GM23248 (cell line): Measurements from ENCODE around the gene CCDC141. TPM values are rescaled to one million over a fixed set of nuclear protein-coding genes. Genes with fewer than 3 reads are reported as not detected.

ENCODE experiments used
- DNase-seq: peaks from one replicate; pipeline ENCODE4 v3.0.0-alpha.2; 2015
- H2AFZ ChIP-seq: fragments of 200-600 bp; sonication (generic); 2 replicates; pipeline ENCODE4 v1.6.1; 2016; ENCODE audit warnings: antibody characterized with exemption
- H3F3A ChIP-seq: fragments of 200-600 bp; sonication (generic); 2 replicates; pipeline ENCODE4 v1.6.1; 2016; ENCODE audit warnings: mild to moderate bottlenecking, antibody characterized with exemption, mixed run types; ENCODE audit not compliant: insufficient read depth
- H3K27ac ChIP-seq: fragments of 200-600 bp; sonication (generic); 2 replicates; pipeline ENCODE4 v1.5.1; 2016; ENCODE audit warnings: mild to moderate bottlenecking
- H3K27me3 ChIP-seq: fragments of 200-600 bp; sonication (generic); replicated peaks from 2 replicates; pipeline ENCODE4 v1.6.1; 2016; ENCODE audit warnings: mild to moderate bottlenecking; ENCODE audit not compliant: insufficient read depth
- H3K36me3 ChIP-seq: fragments of 200-600 bp; sonication (generic); 2 replicates; pipeline ENCODE4 v1.6.1; 2016; ENCODE audit warnings: low read depth, mild to moderate bottlenecking
- H3K4me1 ChIP-seq: fragments of 200-600 bp; sonication (generic); 2 replicates; pipeline ENCODE4 v1.6.1; 2016; ENCODE audit warnings: mild to moderate bottlenecking; ENCODE audit not compliant: insufficient read depth
- H3K4me2 ChIP-seq: fragments of 200-600 bp; sonication (generic); one replicate; pipeline ENCODE4 v1.6.1; 2016; ENCODE audit warnings: mild to moderate bottlenecking; ENCODE audit not compliant: unreplicated experiment
- H3K4me3 ChIP-seq: fragments of 200-600 bp; sonication (generic); 2 replicates; pipeline ENCODE4 v1.5.1; 2016; ENCODE audit warnings: mild to moderate bottlenecking
- H3K79me2 ChIP-seq: fragments of 200-600 bp; sonication (generic); 2 replicates; pipeline ENCODE4 v1.6.1; 2016; ENCODE audit warnings: mild to moderate bottlenecking; ENCODE audit not compliant: insufficient read depth
- H3K9ac ChIP-seq: fragments of 200-600 bp; sonication (generic); 2 replicates; pipeline ENCODE4 v1.6.1; 2016; ENCODE audit warnings: mild to moderate bottlenecking
- H3K9me2 ChIP-seq: fragments of 200-600 bp; sonication (generic); 2 replicates; pipeline ENCODE4 v1.6.1; 2016; ENCODE audit warnings: mixed run types, mild to moderate bottlenecking, moderate library complexity; ENCODE audit not compliant: insufficient read depth
- H3K9me3 ChIP-seq: fragments of 200-600 bp; sonication (generic); one replicate; pipeline ENCODE4 v1.6.1; 2017; ENCODE audit warnings: low read depth
- H4K20me1 ChIP-seq: fragments of 200-600 bp; sonication (generic); 2 replicates; pipeline ENCODE4 v1.6.0; 2016; ENCODE audit not compliant: insufficient read depth
- EZH2 ChIP-seq: fragments of 200-600 bp; sonication (generic); IDR thresholded peaks from 2 replicates; pipeline ENCODE4 v1.6.1; 2018; ENCODE audit warnings: antibody characterized with exemption, mild to moderate bottlenecking; ENCODE audit not compliant: insufficient read depth, poor library complexity, severe bottlenecking
- EZH2phosphoT487 ChIP-seq: fragments of 200-600 bp; sonication (generic); IDR thresholded peaks from 2 replicates; pipeline ENCODE4 v1.6.1; 2018; ENCODE audit warnings: antibody characterized with exemption, moderate library complexity, mild to moderate bottlenecking, low read depth; ENCODE audit not compliant: insufficient read depth
- WGBS, 2 experiments: methylation state at CpG; one replicate each; pipeline ENCODE4 v1.1.6; 2015 to 2017; ENCODE audit warnings: low lambda C conversion rate in 2 of 2, low coverage in 1 of 2; ENCODE audit errors: missing lambda C conversion rate in 2 of 2; 5-methylcytosine and 5-hydroxymethylcytosine counted together
- in situ Hi-C: fragments of 300-500 bp; cut with MboI; formaldehyde crosslinking; loops from 2 replicates; pipeline ENCODE4 v1.15.0; 2020
- polyA plus RNA-seq: library from polyadenylated mRNA; unstranded; fragments of >200 nt; fragmentation: Nextera tagmentation; extraction: Ambion mirVana; gene quantifications from 2 replicates; pipeline ENCODE4 v1.2.1, GENCODE V29; 2016
- total RNA-seq: library from RNA; depleted of rRNA; stranded (reverse); fragments of >200 nt; shearing (Covaris generic); gene quantifications from 2 replicates; pipeline ENCODE4 v1.2.3, GENCODE V29; 2014

The CCDC141 gene
- total and polyA plus RNA-seq, 2 experiments from 2014 or later = not detected

DNA sequence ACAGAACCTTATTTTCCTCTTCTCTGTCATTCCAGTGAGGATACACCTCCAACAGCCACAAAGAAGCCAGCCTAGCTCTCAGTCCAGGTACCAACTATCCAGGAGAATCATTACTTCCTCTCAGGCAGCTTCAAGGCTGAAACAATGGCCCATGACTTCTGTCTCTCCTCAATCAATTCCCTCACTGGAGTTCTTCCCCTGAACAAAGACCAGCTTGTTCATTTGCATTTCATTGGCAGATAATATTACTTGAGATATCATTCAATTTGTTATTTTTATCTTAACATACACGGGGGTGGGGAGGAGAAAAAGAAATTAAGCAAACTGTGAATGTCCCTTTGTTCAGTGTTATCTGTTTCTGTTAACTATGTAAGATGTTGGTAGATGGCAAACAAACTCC is 44.0 kb downstream of the CCDC141 start:
- no peaks in the 10 kb centered on the region for H3F3A ChIP-seq
- no peaks in the 10 kb centered on the region for H4K20me1 ChIP-seq
- H2AFZ ChIP-seq = no peak overlapping the region
- no peaks in the 10 kb centered on the region for H3K79me2 ChIP-seq
- TF ChIP-seq EZH2 = no peak
- no peak for TF ChIP-seq EZH2phosphoT487
- WGBS, 2 experiments = 11 to 16% methylated on average over 1 of the region's 1 CpG
- H3K4me1 ChIP-seq = no peaks in the 10 kb centered on the region
- no peaks in the 10 kb centered on the region for H3K36me3 ChIP-seq
- in situ Hi-C loops = no loop called here
- no peaks in the 10 kb centered on the region for H3K9me2 ChIP-seq
- no peak overlapping the region for H3K9ac ChIP-seq
- H3K27ac ChIP-seq = no peak overlapping the region
- no peak overlapping the region for H3K4me3 ChIP-seq
- no peaks in the 10 kb centered on the region for H3K27me3 ChIP-seq
- H3K9me3 ChIP-seq = no peaks in the 10 kb centered on the region
- H3K4me2 ChIP-seq = no peak overlapping the region
- no peak for DNase-seq

DNA sequence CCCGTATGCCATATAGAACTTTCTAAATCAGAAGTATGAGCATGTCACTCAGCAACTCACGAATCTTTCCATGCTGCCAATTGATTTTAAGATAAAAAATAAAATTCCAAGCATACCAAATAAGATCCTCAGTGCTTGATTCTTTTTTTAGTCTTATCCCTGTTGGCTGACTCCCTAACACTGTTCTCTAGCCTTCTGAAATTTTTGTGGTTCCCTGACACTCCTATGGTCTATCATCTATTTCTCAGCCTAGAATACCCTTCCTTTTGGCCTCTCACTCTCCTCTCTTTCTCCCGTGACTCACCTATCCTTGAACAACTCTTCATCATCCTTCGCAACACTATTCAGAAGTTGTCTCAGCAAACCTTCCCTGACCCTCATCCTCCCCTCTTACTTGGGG is 50.5 kb downstream of the CCDC141 start:
- no peaks in the 10 kb centered on the region for H4K20me1 ChIP-seq
- no peaks in the 10 kb centered on the region for H3K4me1 ChIP-seq
- no peak overlapping the region for H2AFZ ChIP-seq
- no peak overlapping the region for H3K4me2 ChIP-seq
- TF ChIP-seq EZH2 (no peak), EZH2phosphoT487 (no peak)
- DNase-seq = no peak
- in situ Hi-C loops = no loop called here
- H3K9me2 ChIP-seq = no peaks in the 10 kb centered on the region
- H3K4me3 ChIP-seq = no peak overlapping the region
- H3K9me3 ChIP-seq = no peaks in the 10 kb centered on the region
- no peaks in the 10 kb centered on the region for H3K36me3 ChIP-seq
- H3K27ac ChIP-seq = no peak overlapping the region
- no peaks in the 10 kb centered on the region for H3K79me2 ChIP-seq
- WGBS, 2 experiments = 45 to 53% methylated on average over 4 of the region's 4 CpGs
- no peaks in the 10 kb centered on the region for H3F3A ChIP-seq
- no peaks in the 10 kb centered on the region for H3K27me3 ChIP-seq
- no peak overlapping the region for H3K9ac ChIP-seq

DNA sequence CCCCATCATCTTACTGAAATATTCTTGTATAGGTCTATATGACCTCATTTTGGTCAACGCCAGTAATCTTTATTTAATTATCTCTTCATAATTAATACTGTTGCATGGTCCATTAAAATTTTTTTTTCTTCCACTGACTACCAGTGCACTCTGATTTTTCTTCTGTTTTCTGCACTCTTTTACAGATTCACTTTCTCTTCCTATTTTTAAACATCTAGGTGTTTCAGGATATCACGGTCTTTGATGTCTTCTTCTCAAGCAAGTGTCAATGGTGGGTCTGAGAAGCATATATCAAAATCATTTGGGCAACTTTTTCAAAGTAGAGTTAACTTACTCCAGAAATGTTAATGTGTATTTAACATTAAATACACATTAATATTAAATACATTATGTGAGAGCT is 51.4 kb downstream of the CCDC141 start:
- Histone ChIP-seq H3F3A (no peaks in the 10 kb centered on the region), H3K4me1 (no peaks in the 10 kb centered on the region), H3K9ac (no peak overlapping the region), H3K27ac (no peak overlapping the region), H4K20me1 (no peaks in the 10 kb centered on the region), H3K27me3 (no peaks in the 10 kb centered on the region), H3K9me3 (no peaks in the 10 kb centered on the region), H3K9me2 (no peaks in the 10 kb centered on the region), H3K4me2 (no peak overlapping the region), H2AFZ (no peak overlapping the region), H3K79me2 (no peaks in the 10 kb centered on the region), H3K36me3 (no peaks in the 10 kb centered on the region), H3K4me3 (no peak overlapping the region)
- WGBS, 2 experiments = 33 to 44% methylated on average over 2 of the region's 2 CpGs
- in situ Hi-C loops = no loop called here
- TF ChIP-seq EZH2phosphoT487 (no peak), EZH2 (no peak)
- DNase-seq = no peak

DNA sequence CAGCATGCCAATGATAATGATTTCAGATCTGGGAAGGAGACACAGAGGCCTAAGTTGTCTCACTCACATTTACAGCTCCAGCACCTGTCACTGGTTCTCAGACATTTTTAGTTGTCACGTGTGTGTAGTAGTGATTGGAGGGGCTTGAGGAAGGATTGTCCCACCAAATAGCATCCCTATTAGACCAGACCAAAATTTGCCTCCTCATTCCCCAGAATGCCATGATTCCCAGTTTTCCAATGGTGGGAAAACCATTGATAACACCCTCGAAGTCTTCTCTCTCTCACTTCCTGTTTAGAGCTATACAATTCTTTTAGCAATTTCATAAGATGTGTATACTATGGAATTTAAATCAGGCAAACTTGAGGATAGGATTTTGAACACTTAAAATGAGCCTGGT is 52.5 kb downstream of the CCDC141 start:
- H3K9ac ChIP-seq = no peak overlapping the region
- 13 to 17% methylated on average over 2 of the region's 2 CpGs for WGBS, 2 experiments
- no peaks in the 10 kb centered on the region for H3F3A ChIP-seq
- no peaks in the 10 kb centered on the region for H3K27me3 ChIP-seq
- no peaks in the 10 kb centered on the region for H3K4me1 ChIP-seq
- H3K9me3 ChIP-seq = no peaks in the 10 kb centered on the region
- H3K79me2 ChIP-seq = no peaks in the 10 kb centered on the region
- no peaks in the 10 kb centered on the region for H3K36me3 ChIP-seq
- no peaks in the 10 kb centered on the region for H3K9me2 ChIP-seq
- no peak overlapping the region for H3K4me3 ChIP-seq
- H3K27ac ChIP-seq = no peak overlapping the region
- TF ChIP-seq EZH2 (no peak), EZH2phosphoT487 (no peak)
- no peak for DNase-seq
- no peaks in the 10 kb centered on the region for H4K20me1 ChIP-seq
- no peak overlapping the region for H2AFZ ChIP-seq
- H3K4me2 ChIP-seq = no peak overlapping the region
- in situ Hi-C loops = no loop called here

DNA sequence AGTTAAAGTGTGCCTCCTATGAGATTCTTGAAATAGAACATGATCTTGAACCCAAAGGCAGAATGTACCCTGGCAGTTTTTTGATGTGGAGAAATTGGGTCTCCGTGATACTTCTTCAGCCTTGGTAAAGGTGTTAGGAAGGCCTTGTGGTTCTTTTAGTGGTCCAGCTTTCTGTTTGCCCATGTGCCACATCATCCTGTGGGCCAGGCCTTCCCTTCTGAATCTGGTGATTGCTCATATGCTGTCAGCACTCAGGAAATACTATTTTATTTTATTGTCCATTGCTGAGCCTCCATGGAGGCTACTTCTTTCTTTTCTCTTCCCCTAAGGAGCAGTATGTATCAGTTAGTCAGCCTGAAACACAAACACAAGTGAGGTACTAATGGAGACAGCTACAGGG is 52.9 kb downstream of the CCDC141 start:
- H3F3A ChIP-seq = no peaks in the 10 kb centered on the region
- 24 to 31% methylated on average over 1 of the region's 1 CpG for WGBS, 2 experiments
- no peaks in the 10 kb centered on the region for H4K20me1 ChIP-seq
- no peaks in the 10 kb centered on the region for H3K9me3 ChIP-seq
- H3K27me3 ChIP-seq = no peaks in the 10 kb centered on the region
- no peak overlapping the region for H3K9ac ChIP-seq
- H3K4me2 ChIP-seq = no peak overlapping the region
- no peak for DNase-seq
- no peak for TF ChIP-seq EZH2phosphoT487
- TF ChIP-seq EZH2 = no peak
- in situ Hi-C loops = no loop called here
- H2AFZ ChIP-seq = no peak overlapping the region
- H3K9me2 ChIP-seq = no peaks in the 10 kb centered on the region
- no peaks in the 10 kb centered on the region for H3K36me3 ChIP-seq
- H3K27ac ChIP-seq = no peak overlapping the region
- H3K4me1 ChIP-seq = no peaks in the 10 kb centered on the region
- H3K4me3 ChIP-seq = no peak overlapping the region
- H3K79me2 ChIP-seq = no peaks in the 10 kb centered on the region
